Glutamatergic neuron (in vitro differentiated cells): ENCODE results near the gene PHF11. TPM values are rescaled to one million over a fixed set of nuclear protein-coding genes. Genes with fewer than 3 reads are reported as not detected.

Experiments used
- DNase-seq: peaks from one replicate; pipeline ENCODE4 v3.0.0; 2022
- H3K27ac Mint-ChIP-seq: one replicate; pipeline ENCODE4 v1.8.0; 2020; ENCODE audit warnings: mild to moderate bottlenecking, mixed read lengths, inconsistent platforms; ENCODE audit not compliant: unreplicated experiment
- H3K27me3 Mint-ChIP-seq: one replicate; pipeline ENCODE4 v1.8.0; 2020; ENCODE audit warnings: mild to moderate bottlenecking, moderate library complexity, mixed read lengths, inconsistent platforms; ENCODE audit not compliant: unreplicated experiment
- H3K36me3 Mint-ChIP-seq: one replicate; pipeline ENCODE4 v1.8.0; 2020; ENCODE audit warnings: mild to moderate bottlenecking, mixed read lengths, inconsistent platforms; ENCODE audit not compliant: unreplicated experiment
- H3K4me1 Mint-ChIP-seq: one replicate; pipeline ENCODE4 v1.8.0; 2020; ENCODE audit warnings: mild to moderate bottlenecking, low read depth, mixed read lengths, inconsistent platforms; ENCODE audit not compliant: unreplicated experiment
- H3K4me3 Mint-ChIP-seq: one replicate; pipeline ENCODE4 v1.8.0; 2020; ENCODE audit warnings: mild to moderate bottlenecking, mixed read lengths, inconsistent platforms; ENCODE audit not compliant: unreplicated experiment
- H3K9me3 Mint-ChIP-seq: one replicate; pipeline ENCODE4 v1.8.0; 2020; ENCODE audit warnings: mild to moderate bottlenecking, moderate library complexity, mixed read lengths, inconsistent platforms; ENCODE audit not compliant: unreplicated experiment
- total RNA-seq: library from RNA; stranded (reverse); fragmentation: NEBNext Ultra II Directional; extraction: Animal tissue kit (Norgen Biotek cat#: 25700); gene quantifications from one replicate; pipeline ENCODE4 v1.2.1, GENCODE V29; 2021; ENCODE audit not compliant: unreplicated experiment
- TF ChIP-seq, protein P1 (sequence below): fragments of 200-600 bp; sonication (generic); IDR thresholded peaks from one replicate; pipeline ENCODE4 v1.5.0; 2021; ENCODE audit not compliant: partially characterized antibody, unreplicated experiment

PHF11 gene
- total RNA-seq, 1 donor from 2014 or later = 4.3 TPM

DNA sequence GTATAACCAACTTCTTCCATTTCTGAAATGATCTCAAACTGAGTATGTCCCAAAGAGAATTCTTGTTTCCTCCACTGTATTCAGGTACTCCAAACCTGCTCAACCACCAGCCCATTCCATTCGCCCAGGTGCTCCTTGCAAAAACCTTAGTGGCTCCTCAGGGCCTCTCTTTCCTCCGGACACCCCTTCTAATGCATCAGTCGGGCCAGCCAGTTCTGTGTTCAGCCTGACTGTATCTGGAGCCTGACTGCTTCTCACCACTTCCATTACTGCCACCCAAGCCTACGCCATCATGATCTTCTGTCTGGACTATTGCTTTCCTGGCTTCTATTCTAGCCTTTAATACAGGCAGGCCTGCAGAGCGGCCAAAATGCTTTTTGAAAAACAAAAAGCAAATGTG is 1.5 kb downstream of the PHF11 start:
- H3K27me3 Mint-ChIP-seq = peaks cover 5% of the 10 kb centered on the region
- TF ChIP-seq, protein P1, sequence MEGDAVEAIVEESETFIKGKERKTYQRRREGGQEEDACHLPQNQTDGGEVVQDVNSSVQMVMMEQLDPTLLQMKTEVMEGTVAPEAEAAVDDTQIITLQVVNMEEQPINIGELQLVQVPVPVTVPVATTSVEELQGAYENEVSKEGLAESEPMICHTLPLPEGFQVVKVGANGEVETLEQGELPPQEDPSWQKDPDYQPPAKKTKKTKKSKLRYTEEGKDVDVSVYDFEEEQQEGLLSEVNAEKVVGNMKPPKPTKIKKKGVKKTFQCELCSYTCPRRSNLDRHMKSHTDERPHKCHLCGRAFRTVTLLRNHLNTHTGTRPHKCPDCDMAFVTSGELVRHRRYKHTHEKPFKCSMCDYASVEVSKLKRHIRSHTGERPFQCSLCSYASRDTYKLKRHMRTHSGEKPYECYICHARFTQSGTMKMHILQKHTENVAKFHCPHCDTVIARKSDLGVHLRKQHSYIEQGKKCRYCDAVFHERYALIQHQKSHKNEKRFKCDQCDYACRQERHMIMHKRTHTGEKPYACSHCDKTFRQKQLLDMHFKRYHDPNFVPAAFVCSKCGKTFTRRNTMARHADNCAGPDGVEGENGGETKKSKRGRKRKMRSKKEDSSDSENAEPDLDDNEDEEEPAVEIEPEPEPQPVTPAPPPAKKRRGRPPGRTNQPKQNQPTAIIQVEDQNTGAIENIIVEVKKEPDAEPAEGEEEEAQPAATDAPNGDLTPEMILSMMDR = no peak
- H3K4me3 Mint-ChIP-seq = no peak overlapping the region
- DNase-seq = no peak
- no peaks in the 10 kb centered on the region for H3K4me1 Mint-ChIP-seq
- no peaks in the 10 kb centered on the region for H3K9me3 Mint-ChIP-seq
- H3K36me3 Mint-ChIP-seq = no peaks in the 10 kb centered on the region
- H3K27ac Mint-ChIP-seq = no peak overlapping the region

DNA sequence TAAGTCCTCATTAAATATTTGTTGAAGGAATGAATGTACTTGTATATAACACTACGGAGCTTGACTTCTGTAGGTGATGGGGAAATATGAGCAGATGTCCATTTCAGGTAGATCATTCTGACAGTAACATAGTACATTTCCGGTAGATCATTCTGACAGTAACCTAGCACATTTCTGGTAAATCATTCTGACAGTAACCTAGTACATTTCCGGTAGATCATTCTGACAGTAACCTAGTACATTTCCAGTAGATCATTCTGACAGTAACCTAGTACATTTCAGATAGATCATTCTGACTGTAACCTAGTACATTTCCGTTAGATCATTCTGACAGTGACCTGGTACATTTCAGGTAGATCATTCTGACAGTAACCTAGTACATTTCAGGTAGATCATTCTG is 2.5 kb downstream of the PHF11 start:
- H3K4me1 Mint-ChIP-seq = no peaks in the 10 kb centered on the region
- peaks cover 5% of the 10 kb centered on the region for H3K27me3 Mint-ChIP-seq
- no peak overlapping the region for H3K27ac Mint-ChIP-seq
- TF ChIP-seq, protein P1 = no peak
- no peak overlapping the region for H3K4me3 Mint-ChIP-seq
- no peaks in the 10 kb centered on the region for H3K9me3 Mint-ChIP-seq
- no peak for DNase-seq
- no peaks in the 10 kb centered on the region for H3K36me3 Mint-ChIP-seq

DNA sequence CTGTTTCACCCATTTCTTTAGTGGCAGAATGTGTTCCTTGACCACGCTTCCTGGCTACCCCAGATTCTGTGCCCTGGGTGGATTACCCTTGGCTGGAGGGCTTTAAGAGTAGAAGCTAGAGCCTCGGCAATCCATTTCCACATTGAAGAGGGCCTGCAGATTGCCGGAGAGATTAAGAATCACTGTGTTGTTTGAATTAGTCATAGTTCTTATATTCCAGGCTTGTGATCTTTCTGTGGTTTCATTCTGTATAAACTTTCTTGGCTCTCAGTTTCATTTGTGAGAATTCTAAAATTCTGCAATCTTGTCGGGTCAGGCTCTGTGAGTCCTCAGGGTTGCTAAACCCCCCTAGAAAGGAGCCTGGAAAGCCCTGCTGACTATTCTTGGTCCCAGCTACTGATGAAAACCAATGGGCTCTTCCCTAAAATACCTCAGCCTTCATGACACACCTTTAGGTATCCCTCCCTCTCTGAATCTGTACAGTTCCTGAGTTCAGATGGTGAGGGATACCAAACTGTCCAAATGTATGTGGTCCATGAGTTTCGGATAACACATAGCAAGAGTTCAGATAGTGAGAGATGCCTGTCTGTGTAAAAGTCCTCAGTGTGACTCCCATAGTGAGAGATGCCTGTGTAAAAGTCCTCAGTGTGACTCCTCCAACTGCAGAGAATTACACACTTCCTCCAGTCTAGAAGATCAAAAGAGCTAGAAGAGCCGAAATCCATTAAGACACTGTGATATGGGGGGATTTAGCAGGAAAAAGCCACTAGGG is 4.3 kb downstream of the PHF11 start:
- Mint-ChIP-seq H3K27ac (no peak overlapping the region), H3K9me3 (no peaks in the 10 kb centered on the region), H3K4me3 (no peak overlapping the region), H3K36me3 (no peaks in the 10 kb centered on the region), H3K4me1 (no peaks in the 10 kb centered on the region), H3K27me3 (peaks cover 3% of the 10 kb centered on the region)
- no peak for DNase-seq
- TF ChIP-seq, protein P1 = no peak

DNA sequence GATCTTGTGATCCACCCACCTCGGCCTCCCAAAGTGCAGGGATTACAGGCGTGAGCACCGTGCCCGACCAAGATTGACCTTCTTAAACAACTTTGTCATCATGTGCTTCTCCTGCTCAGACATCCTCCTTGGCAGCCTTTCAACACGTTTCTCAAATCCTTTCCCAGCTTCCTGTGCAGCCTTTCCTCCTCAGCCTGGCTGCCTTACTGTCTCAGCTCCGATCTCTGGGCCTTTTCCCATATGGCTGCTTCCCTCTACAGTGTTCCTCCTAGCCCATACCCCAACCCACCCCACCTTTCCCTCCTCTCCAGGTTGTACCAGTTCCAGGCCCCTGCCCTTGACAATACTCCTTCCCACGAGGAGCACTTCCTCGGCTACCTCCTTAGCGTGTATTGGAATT is 7.2 kb downstream of the PHF11 start:
- H3K27me3 Mint-ChIP-seq = no peaks in the 10 kb centered on the region
- TF ChIP-seq, protein P1 = no peak
- no peak for DNase-seq
- peaks cover 3% of the 10 kb centered on the region for H3K36me3 Mint-ChIP-seq
- H3K9me3 Mint-ChIP-seq = no peaks in the 10 kb centered on the region
- no peak overlapping the region for H3K4me3 Mint-ChIP-seq
- no peaks in the 10 kb centered on the region for H3K4me1 Mint-ChIP-seq
- H3K27ac Mint-ChIP-seq = no peak overlapping the region

DNA sequence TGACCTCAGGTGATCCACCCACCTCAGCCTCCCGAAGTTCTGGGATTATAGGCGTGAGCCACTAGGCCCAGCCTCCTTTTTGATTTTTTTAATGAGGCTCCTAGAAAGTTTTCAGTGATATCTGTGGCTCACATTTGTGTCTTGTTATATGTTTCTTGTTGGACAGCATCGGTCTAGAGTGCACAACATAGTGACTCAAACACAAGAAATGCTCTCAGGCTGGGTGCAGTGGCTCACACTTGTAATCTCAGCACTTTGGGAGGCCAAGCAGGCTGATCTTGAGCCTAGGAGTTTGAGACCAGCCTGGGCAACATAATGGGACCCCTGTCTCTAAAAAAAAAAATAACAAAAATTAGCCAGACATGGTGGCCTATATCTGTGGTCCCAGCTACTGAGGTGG is 8.2 kb downstream of the PHF11 start:
- no peak overlapping the region for H3K4me3 Mint-ChIP-seq
- TF ChIP-seq, protein P1 = no peak

More for the DNA sequence above, 8.2 kb downstream of the PHF11 start:
- H3K9me3 Mint-ChIP-seq = no peaks in the 10 kb centered on the region
- H3K36me3 Mint-ChIP-seq = peaks cover 3% of the 10 kb centered on the region
- no peak overlapping the region for H3K27ac Mint-ChIP-seq
- no peaks in the 10 kb centered on the region for H3K27me3 Mint-ChIP-seq
- DNase-seq = no peak
- no peaks in the 10 kb centered on the region for H3K4me1 Mint-ChIP-seq
